Tongue (tissue), 2 donors: ENCODE results near the gene POP4. TPM values are rescaled to one million over a fixed set of nuclear protein-coding genes. Genes with fewer than 3 reads are reported as not detected.

Experiments used
- DNase-seq: peaks from one replicate; pipeline ENCODE4 v3.0.0-alpha.2; 2015
- total RNA-seq: library from RNA; depleted of rRNA; stranded (reverse); fragments of >200 nt; gene quantifications from one replicate; pipeline ENCODE4 v1.2.3, GENCODE V29; 2014

Gene POP4
- total RNA-seq, 1 donor from 2014 or later, result 41.3 TPM

DNA sequence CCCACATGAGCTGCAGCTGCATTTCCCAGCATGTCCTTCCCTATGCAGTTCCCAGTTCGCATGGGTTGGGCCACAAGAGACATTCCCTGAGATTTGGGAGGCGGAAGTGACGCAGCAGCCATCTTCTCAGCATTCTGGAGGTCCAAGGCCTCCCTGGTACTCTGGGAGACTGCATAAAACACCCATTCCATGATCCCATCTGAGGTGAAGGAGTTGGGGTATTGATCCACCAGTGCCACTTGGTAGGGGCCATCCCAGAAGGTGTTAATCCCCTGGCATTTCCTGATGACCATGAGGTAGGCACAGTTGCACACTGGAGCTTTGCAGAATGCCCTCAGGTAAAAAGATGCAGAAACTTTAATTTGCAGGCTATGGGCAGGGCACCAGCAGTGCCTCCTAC lies 25.4 kb downstream of the POP4 start:
- DNase-seq, result no peak

DNA sequence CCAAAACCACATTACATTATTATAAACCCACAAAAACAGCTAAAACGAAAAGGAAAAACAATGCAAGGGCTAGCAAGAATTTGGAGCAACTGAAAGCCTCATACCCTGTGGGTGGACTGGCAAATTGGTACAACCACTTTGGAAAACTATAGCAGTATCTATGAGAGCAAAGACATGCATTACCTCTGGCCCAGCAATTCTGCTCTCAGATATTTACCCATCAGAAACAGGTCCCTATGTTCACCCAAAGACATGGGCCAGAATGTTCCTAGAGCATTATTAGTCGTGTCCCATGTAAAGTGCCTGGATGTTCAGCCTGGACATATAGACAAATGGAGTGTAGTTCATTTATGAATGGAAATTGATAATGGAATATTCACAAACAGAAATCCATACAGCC lies 27.9 kb downstream of the POP4 start:
- DNase-seq, result no peak

DNA sequence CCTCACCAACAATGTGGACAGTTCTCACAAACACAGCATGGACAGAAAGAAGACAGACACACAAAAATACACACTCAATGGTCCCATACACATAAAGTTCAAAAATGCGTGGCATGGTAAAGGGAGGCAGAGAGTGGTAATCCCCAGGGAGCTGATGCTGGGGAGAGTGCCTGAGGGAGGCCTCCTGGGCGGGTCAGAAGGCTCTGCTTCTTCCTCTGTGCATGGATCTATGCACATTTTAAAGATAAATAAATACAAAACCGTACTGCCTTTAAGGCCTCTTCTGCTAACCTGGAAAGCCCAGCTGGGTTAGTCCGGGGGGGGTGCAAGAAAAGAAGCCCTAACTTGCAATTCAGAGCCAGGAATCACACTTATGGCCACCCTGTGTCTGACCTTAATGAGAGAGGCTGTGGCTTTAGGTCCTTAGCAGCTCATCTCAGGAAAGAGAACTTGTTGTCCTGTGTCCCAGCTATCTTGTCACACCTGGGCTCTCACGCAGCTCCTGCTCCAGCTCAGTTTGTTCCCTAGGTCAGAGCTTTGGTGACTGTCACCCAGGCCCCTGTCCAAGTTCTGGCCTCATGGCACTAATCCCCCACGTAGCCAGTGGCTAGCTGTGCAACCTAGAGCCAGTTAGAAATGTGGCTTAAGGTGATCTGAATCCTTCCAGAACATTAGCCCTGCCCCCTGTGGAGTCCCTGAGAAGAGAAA lies 28.5 kb downstream of the POP4 start:
- DNase-seq, result no peak

DNA sequence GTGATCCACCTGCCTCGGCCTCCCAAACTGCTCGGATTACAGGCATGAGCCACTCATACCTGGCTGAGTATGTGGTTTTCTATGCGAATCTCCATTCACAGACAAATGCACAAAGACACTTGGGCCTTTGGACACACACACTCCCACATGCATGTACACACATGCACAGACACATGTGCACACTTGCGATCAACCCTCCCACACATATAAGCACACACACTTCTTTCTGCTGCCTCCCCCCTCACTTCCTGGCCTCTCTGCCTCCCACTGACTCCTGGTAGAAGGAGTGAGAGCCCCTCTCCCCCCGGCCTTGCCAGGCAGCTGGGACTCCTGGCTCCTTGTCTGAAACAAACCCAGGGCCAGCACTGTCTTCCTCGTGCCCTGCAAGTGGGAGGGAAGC lies 29.9 kb downstream of the POP4 start:
- no peak for DNase-seq

DNA sequence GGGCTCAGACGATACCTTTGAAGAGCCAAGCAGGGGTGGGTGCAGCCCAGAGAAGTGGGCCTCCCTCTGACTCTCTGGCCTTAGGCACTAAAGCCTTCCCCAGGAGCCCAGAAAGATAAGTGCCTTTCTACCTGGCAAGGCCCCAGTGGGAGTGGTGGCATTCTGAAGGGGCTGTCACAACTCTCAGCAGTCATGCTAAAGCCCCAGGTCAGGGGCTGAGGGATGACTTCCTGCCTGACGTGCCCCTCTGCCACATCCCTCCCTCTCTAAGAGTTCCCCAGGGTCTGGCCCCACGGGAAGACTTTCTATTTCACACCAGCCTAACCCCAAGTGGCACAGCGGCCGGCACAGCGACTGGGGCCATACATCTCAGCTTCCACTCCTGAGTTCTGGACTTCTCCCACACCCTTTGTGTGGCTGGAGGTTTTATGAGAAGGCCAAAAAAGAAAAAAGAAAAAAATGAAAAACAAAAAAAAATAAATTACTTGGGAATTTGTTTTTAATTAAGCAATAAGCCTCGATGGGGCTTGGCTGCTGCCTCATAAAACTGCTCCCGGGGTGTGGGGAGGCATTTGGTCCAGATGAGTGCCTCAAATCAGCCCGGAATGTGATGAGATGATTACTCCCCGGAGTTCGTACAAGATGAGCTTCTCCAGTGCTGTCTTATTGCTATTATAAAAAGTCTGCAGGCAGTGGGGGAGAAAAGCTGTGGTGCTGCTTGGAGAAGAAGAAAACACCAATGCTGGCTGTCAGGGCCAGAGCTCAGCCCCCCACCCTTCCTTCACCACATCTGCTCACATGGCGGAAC lies 30.7 kb downstream of the POP4 start:
- peak; percentile 21 for DNase-seq

- no peak for DNase-seq
Observed at GRCh38 chr19:29639086-29639485, 33.0 kb downstream of the POP4 start.

- no peak for DNase-seq
Observed at GRCh38 chr19:29640231-29640630, 34.1 kb downstream of the POP4 start.

DNA sequence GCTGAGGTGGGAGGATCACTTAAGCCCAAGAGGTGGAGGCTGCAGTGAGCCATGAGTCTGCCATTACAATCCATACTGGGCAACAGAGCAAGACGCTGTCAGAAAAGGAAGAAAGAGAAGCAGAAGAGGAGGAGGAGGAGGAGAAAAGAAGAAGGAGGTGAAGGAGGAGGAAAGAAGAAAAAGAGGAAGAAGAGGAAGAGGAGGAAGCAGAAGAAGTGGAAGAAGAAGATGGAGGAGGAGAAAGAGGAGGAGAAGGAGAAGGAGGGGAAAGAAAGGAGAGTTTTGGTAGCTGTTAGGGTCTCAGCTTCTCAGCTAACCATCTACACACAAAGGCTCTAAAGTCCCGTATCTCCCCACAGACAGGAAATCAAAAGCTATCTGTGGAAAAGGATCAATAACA lies 35.5 kb downstream of the POP4 start:
- DNase-seq, result no peak

GRCh38 chr19:29643361-29643935 lies 37.4 kb downstream of the POP4 start:
- no peak for DNase-seq

DNA sequence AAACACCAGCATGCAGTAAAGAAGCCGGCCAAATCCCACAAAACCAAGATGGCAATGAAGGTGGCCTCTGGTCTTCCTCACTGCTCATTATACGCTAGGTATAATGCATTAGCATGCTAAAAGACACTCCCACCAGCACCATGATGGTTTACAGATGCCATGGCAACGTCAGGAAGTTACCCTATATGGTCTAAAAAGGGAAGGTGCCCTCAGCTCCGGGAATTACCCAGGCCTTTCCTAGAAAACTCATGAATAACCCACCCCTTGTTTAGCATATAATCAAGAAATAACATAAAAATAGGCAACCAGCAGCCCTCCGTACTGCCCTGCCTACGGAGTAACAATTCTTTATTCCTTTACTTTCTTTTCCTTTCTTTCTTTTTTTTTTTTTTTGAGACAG lies 38.1 kb downstream of the POP4 start:
- no peak for DNase-seq

GRCh38 chr19:29645491-29645867 lies 39.4 kb downstream of the POP4 start:
- no peak for DNase-seq

DNA sequence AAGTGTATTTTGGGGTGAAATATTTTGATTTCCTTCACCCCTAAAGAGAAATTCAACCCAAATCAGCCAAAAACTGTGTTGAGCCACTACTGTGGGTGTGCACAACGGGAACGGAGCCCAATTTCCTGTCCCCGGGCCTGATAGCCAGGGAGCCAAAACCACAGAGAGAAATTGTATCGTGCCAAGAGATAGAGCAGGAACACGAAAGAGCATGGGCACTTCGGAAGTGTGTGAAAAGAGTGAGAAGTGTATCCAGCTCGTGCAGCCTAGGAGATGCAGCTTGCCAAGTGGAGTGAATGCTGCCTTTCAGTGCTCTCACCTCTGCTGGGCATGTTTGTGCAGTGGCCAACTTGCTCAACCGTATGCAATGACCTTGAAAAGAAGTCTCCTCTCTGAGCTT lies 39.8 kb downstream of the POP4 start:
- no peak for DNase-seq

DNA sequence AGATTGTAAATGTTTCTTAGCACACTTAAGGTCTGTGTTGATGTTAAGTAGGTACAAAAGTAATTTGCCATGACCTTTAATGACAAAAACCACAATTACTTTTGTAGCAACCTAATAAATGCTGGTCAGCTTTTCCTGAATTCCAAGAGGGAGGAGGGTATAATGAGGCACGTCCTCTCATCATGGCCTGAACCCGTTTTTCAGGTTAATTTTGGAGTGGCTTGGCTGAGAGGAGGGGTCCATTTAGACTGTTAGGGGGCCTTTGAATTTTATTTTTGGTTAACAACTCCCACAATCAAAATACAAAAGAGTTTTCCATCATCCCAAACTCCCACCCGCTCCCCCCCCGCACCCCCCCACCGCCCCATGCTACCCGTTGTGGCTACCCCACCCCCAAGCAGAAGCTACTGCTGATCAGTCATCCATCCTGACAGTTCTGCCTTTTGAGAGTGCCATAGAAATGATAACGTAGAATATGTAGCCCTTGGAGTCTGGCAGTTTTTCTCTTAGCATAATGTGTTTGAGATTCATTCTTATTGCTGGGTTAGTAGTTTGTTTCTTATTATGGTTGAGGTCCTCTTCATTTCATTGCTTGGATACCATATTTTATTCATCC lies 44.8 kb downstream of the POP4 start:
- DNase-seq, result no peak

- DNase-seq, result no peak
Observed at GRCh38 chr19:29651622-29652394, 45.7 kb downstream of the POP4 start.

DNA sequence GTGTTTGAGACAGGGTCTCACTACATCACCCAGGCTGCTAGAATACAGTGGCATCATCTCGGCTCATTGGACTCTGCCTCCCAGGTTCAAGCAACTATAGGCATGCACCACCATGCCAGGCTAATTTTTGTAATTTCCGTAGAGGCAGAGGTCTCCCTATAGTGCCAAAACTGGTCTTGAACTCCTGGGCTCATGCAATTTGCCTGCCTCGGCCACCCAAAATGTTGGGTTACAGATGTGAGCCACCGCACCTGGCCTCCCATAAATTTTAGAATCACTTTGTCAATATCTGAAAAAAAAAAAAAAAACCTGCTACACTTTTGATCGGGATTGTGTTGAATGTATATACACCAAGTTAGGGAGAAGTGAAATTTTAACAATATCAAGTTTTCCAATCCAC lies 47.3 kb downstream of the POP4 start:
- DNase-seq, result no peak

- DNase-seq, result no peak
Observed at GRCh38 chr19:29655648-29656335, 49.7 kb downstream of the POP4 start.

- no peak for DNase-seq
Observed at GRCh38 chr19:29658221-29658991, 52.3 kb downstream of the POP4 start.

GRCh38 chr19:29660835-29661234 lies 54.8 kb downstream of the POP4 start:
- no peak for DNase-seq

- DNase-seq, result no peak
Observed at GRCh38 chr19:29662278-29662603, 56.2 kb downstream of the POP4 start.

DNA sequence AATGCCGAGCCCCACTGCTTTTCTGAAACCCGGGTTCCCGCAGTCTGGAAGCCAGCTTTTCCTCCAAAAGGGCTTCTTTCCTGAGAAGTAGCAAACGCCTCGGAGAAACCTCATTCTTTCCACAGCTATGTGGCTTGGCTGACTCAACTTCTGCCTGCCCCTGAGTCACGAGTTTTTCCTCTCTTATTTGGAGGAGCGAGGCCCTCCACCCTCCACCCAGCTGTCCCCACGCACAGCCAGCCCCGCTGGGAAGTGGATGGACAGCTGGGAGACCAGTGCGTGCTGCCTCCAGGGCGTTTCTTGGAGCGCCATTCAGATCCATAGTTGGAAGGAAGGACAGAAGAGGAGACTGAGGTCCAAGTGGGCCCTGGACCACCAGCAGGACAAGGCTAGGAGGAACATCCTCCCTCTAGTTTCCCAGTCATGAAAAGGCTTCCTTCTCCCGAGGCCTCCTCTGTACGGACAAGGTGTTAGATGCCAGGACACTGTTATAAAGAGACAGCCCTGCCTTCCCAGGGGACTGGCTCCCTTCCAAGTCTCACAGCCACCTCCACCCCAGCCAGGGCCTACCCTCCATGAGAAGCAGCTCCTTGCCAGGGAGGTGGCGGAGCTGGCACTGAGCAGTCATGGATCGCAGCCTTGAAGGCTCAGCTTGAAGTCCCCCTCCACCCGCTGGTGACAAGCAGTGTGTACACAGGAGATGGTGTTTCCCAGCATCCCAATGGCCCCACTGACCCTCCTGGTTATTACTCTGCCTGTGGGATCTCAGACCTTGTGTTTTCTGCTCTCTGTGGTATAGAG lies 56.7 kb downstream of the POP4 start:
- DNase-seq, result peak; percentile 67
